HepG2 (cell line): ENCODE data around the gene AKAP10. TPM values are rescaled to one million over a fixed set of nuclear protein-coding genes. Genes with fewer than 3 reads are reported as not detected.

Source experiments
- ATAC-seq: fragments of 200-7000 bp; cut with Tn5 transposase; 3 replicates; pipeline ENCODE4 v1.9.1; 2020; ENCODE audit warnings: mild to moderate bottlenecking, moderate library complexity
- BruUV-seq: library from RNA; stranded (reverse); fragments of 400-500 nt; replicated peaks from 2 replicates; lab custom pipeline; 2021; lab: Mats Ljungman, UMichigan
- CTCF ChIA-PET: fragments of 300-600 bp; formaldehyde crosslinking; extraction: SDS; loops from one replicate; lab custom pipeline; 2021; ENCODE audit warnings: low total read pairs, inconsistent platforms, low intra/inter-chr PET ratio; lab: Yijun Ruan, JAX
- POLR2A ChIA-PET: fragments of 350-600 bp; sonication (Branson Sonifier 250); formaldehyde crosslinking; loops from one replicate; lab custom pipeline; 2020; ENCODE audit warnings: antibody characterized with exemption, inconsistent platforms; lab: Yijun Ruan, JAX
- DNase-seq: peaks from one replicate; pipeline ENCODE4 v3.0.0-alpha.2; 2015; ENCODE audit warnings: low spot score
- FAIRE-seq: peaks from 3 replicates; lab custom pipeline; 2011; peaks lifted over from hg19 to GRCh38; lab: Jason Lieb, UNC
- H2AFZ ChIP-seq: one replicate; pipeline ENCODE4 v1.6.1; 2011; ENCODE audit warnings: low read length, inconsistent platforms
- H3K27ac ChIP-seq: fragments of 300-600 bp; 3 replicates; pipeline ENCODE4 v1.8.0; 2011; ENCODE audit warnings: mixed run types, mild to moderate bottlenecking, mixed read lengths, low read length, inconsistent platforms; ENCODE audit not compliant: insufficient read depth; ENCODE audit errors: extremely low read length
- H3K27me3 ChIP-seq, 2 experiments: fragments of 200-600 bp in 1 of 2; 2 replicates in 1 of 2; 3 replicates in 1 of 2; pipeline versions ENCODE4 v1.6.0 to v1.8.0; 2011; ENCODE audit warnings: low read length in 2 of 2, mild to moderate bottlenecking in 2 of 2, moderate library complexity in 2 of 2, inconsistent platforms in 1 of 2; ENCODE audit not compliant: insufficient read depth in 2 of 2, control insufficient read depth in 1 of 2
- H3K36me3 ChIP-seq, 2 experiments: fragments of 200-600 bp in 1 of 2; replicated peaks in 1 of 2; 2 replicates in 1 of 2; 3 replicates in 1 of 2; pipeline versions ENCODE4 v1.5.1 to v1.8.0; 2011; ENCODE audit warnings: low read length in 2 of 2, inconsistent platforms in 1 of 2; ENCODE audit not compliant: insufficient read depth in 2 of 2, control insufficient read depth in 1 of 2
- H3K4me1 ChIP-seq: 2 replicates; pipeline ENCODE4 v1.5.1; 2012; ENCODE audit warnings: low read length, inconsistent platforms; ENCODE audit not compliant: insufficient read depth
- H3K4me2 ChIP-seq: 2 replicates; pipeline ENCODE4 v1.6.0; 2011; ENCODE audit warnings: low read depth, low read length, inconsistent platforms
- H3K4me3 ChIP-seq, 3 experiments: fragments of 200-600 bp in 1 of 3; sonication (generic), shearing (Covaris generic) in 1 of 3; replicated peaks in 1 of 3; 2 replicates each; pipeline ENCODE4 v1.5.1; 2011 to 2016; ENCODE audit warnings: low read length in 3 of 3, inconsistent platforms in 2 of 3, low read depth in 2 of 3, mild to moderate bottlenecking in 2 of 3, control low read depth in 1 of 3, mixed read lengths in 1 of 3; ENCODE audit not compliant: insufficient read depth in 1 of 3
- H3K79me2 ChIP-seq: one replicate; pipeline ENCODE4 v1.6.1; 2011; ENCODE audit warnings: low read length, inconsistent platforms; ENCODE audit not compliant: insufficient read depth
- H3K9ac ChIP-seq: 2 replicates; pipeline ENCODE4 v1.6.0; 2011; ENCODE audit warnings: mild to moderate bottlenecking, low read depth, low read length, inconsistent platforms; ENCODE audit not compliant: insufficient read depth
- H3K9me3 ChIP-seq: 2 replicates; pipeline ENCODE4 v1.5.1; 2012; ENCODE audit warnings: mild to moderate bottlenecking, low read length
- H4K20me1 ChIP-seq: 2 replicates; pipeline ENCODE4 v1.6.0; 2011; ENCODE audit warnings: inconsistent platforms, mild to moderate bottlenecking, low read length, moderate library complexity; ENCODE audit not compliant: insufficient read depth
- CC2D1A ChIP-seq: sonication (generic); formaldehyde crosslinking; IDR thresholded peaks from 2 replicates; pipeline ENCODE4 v1.8.1; 2023; ENCODE audit warnings: mild to moderate bottlenecking, missing genetic modification reagents
- HHEX ChIP-seq: IDR thresholded peaks from 2 replicates; pipeline ENCODE4 v1.6.1; 2016; ENCODE audit warnings: control low read depth
- JARID2 ChIP-seq: sonication (generic); formaldehyde crosslinking; IDR thresholded peaks from 2 replicates; pipeline ENCODE4 v1.8.1; 2023; ENCODE audit warnings: missing genetic modification reagents, inconsistent platforms; ENCODE audit not compliant: insufficient replicate concordance
- MAZ ChIP-seq, 2 experiments: sonication (generic) in 1 of 2; formaldehyde crosslinking in 1 of 2; IDR thresholded peaks; 2 replicates each; pipeline versions ENCODE4 v1.5.0 to v1.6.1; 2012 to 2020; ENCODE audit warnings: low read depth in 2 of 2, mild to moderate bottlenecking in 2 of 2, borderline replicate concordance in 1 of 2, improper control_type of control experiment in 1 of 2, low read length in 1 of 2, missing genetic modification reagents in 1 of 2, moderate library complexity in 1 of 2
- NFKBIZ ChIP-seq: IDR thresholded peaks from 2 replicates; pipeline ENCODE4 v1.6.1; 2018; ENCODE audit warnings: missing genetic modification reagents, missing compliant biosample characterization
- RBM22 ChIP-seq: fragments of 200-400 bp; formaldehyde crosslinking; optimal IDR thresholded peaks from 2 replicates; pipeline ENCODE3; 2017; ENCODE audit warnings: mild to moderate bottlenecking, low read length, moderate library complexity
- TGIF2 ChIP-seq: IDR thresholded peaks from 2 replicates; pipeline ENCODE4 v1.6.1; 2016; ENCODE audit warnings: control low read depth, missing compliant biosample characterization
- ZNF24 ChIP-seq: fragments of 450-650 bp; IDR thresholded peaks from 2 replicates; pipeline ENCODE4 v1.6.1; 2017; ENCODE audit warnings: antibody characterized with exemption, mild to moderate bottlenecking
- ZNF331 ChIP-seq: sonication (generic); formaldehyde crosslinking; IDR thresholded peaks from 2 replicates; pipeline ENCODE4 v1.4.0; 2020; ENCODE audit warnings: missing genetic modification reagents
- ZNF550 ChIP-seq: sonication (generic); formaldehyde crosslinking; IDR thresholded peaks from 2 replicates; pipeline ENCODE4 v1.4.0; 2020; ENCODE audit warnings: mild to moderate bottlenecking, missing genetic modification reagents, borderline replicate concordance
- ZNF891 ChIP-seq: sonication (generic); formaldehyde crosslinking; IDR thresholded peaks from 2 replicates; pipeline ENCODE4 v1.5.0; 2020; ENCODE audit warnings: mild to moderate bottlenecking, missing genetic modification reagents
- WGBS: methylation state at CpG from one replicate; pipeline ENCODE4 v1.1.6; 2017; ENCODE audit warnings: low lambda C conversion rate; 5-methylcytosine and 5-hydroxymethylcytosine counted together
- in situ Hi-C: cut with HindIII; loops from 2 replicates; pipeline ENCODE4 v1.10.0; 2017; ENCODE audit warnings: low pct_unique_long_range_greater_than_20kb; ENCODE audit not compliant: extremely low pct_ligation_motif_present
- intact Hi-C: fragments of 100-400 bp; cut with micrococcal nuclease; formaldehyde crosslinking; loops from one replicate; pipeline ENCODE4 v1.10.0; 2022; ENCODE audit not compliant: unreplicated experiment
- polyA plus RNA-seq, 8 experiments: library from polyadenylated mRNA; depleted of rRNA in 3 of 8; stranded (reverse) in 7 of 8; unstranded in 1 of 8; fragments of >200 nt; fragmentation: Illumina TruSeq in 4 of 8; extraction: Trizol in 4 of 8; gene quantifications; 2 replicates each; pipeline versions ENCODE4 v1.2.1 to v1.2.3, GENCODE V29; 2011 to 2016; ENCODE audit warnings: low read depth in 4 of 8, missing spikeins in 1 of 8, mixed read lengths in 1 of 8; ENCODE audit not compliant: insufficient read depth in 1 of 8
- total RNA-seq, 5 experiments: library from RNA; depleted of rRNA; stranded (reverse); fragments of >200 nt; fragmentation: Illumina TruSeq; extraction: Trizol; gene quantifications; 2 replicates each; pipeline ENCODE4 v1.2.3, GENCODE V29; 2016; ENCODE audit warnings: low read depth in 1 of 5
- TF ChIP-seq, protein P1 (sequence below): sonication (generic); formaldehyde crosslinking; IDR thresholded peaks from 2 replicates; pipeline ENCODE4 v1.4.0; 2020; ENCODE audit warnings: missing genetic modification reagents

The AKAP10 gene
- total and polyA plus RNA-seq, 2 of the 13 experiments (the other 11 are each of a cell fraction or from before 2014, with no cell fraction given) = 17.6 to 21.7 TPM

DNA sequence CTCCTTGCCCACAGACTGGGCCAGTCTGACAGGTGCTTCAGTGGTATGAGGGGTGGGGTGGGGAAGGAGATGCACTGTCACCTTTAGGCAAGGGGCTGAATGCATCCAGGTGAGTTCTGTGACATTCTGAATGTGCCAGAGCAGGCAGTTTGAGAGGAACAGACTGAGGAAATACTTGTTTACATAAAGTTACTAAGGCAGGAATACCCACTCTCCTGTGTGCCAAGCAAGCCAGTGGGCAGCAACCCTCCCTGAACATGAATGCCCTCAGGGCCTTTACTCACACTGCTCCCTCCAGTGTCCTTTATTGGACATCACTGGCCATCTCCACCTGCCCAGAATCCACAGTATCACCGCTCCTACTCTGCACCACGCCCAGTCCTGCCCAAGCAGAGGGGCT lies 76.8 kb downstream of the AKAP10 start:
- Histone ChIP-seq H2AFZ (no peak overlapping the region), H3K4me1 (peaks cover 15% of the 10 kb centered on the region), H3K4me2 (no peak overlapping the region), H3K36me3 (peaks cover 7 to 13% of the 10 kb centered on the region in 2 experiments), H3K27me3 (no peaks in the 10 kb centered on the region), H3K4me3 (no peak overlapping the region), H3K9me3 (no peaks in the 10 kb centered on the region), H3K27ac (no peak overlapping the region), H3K79me2 (no peaks in the 10 kb centered on the region), H4K20me1 (no peaks in the 10 kb centered on the region), H3K9ac (no peak overlapping the region)
- DNase-seq = no peak
- CTCF ChIA-PET = no interaction called here
- no peak for TF ChIP-seq HHEX (CRISPR knock-in tag)
- TF ChIP-seq JARID2 (CRISPR knock-in tag) = no peak
- TF ChIP-seq TGIF2 (CRISPR knock-in tag) = no peak
- no peak for TF ChIP-seq CC2D1A (CRISPR knock-in tag)
- peak; percentile 61 for TF ChIP-seq RBM22
- TF ChIP-seq ZNF550 (CRISPR knock-in tag) = no peak
- no peak for TF ChIP-seq NFKBIZ (CRISPR knock-in tag)
- peak; percentile 20; the same call in 2 of the 3 replicates for ATAC-seq
- 100% methylated on average over 2 of the region's 2 CpGs for WGBS
- no peak for FAIRE-seq
- intact Hi-C loops (no loop called here), in situ Hi-C loops (no loop called here)
- POLR2A ChIA-PET = no interaction called here
- no TSS peak for BruUV-seq

DNA sequence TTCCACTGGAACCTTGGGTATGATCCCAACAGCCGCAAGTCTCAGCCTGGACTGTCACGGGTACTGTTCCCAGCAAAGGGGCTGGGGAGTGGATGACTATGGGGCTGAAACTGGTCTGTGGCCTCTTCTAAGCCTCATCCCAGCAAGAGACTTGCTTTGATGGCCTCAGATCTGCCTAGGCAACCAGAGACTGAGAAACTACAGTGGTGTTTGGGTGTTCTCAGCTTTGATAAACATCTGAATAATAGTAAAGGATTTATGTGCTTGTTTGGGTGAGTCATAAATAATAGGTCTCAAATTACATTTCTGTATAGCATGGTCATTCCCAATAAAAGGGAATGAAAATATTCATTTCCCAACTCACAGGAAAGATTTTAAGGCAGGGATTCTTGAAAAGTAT lies 79.7 kb downstream of the AKAP10 start:
- Histone ChIP-seq H4K20me1 (no peaks in the 10 kb centered on the region), H3K36me3 (no peaks in the 10 kb centered on the region; a peak in 1 of 5 replicates), H3K27ac (no peak overlapping the region), H3K79me2 (no peaks in the 10 kb centered on the region), H3K9me3 (no peaks in the 10 kb centered on the region), H3K27me3 (no peaks in the 10 kb centered on the region), H3K4me3 (no peak overlapping the region), H3K4me2 (no peak overlapping the region), H3K9ac (no peak overlapping the region), H2AFZ (no peak overlapping the region), H3K4me1 (no peaks in the 10 kb centered on the region)
- DNase-seq = no peak
- WGBS = 100% methylated on average over 1 of the region's 2 CpGs
- ATAC-seq = peak; percentile 20
- no peak for FAIRE-seq
- in situ Hi-C loops = no loop called here
- ChIA-PET POLR2A (no interaction called here), CTCF (no interaction called here)
- intact Hi-C loops = no loop called here
- no TSS peak for BruUV-seq
- TF ChIP-seq ZNF331 (no peak), MAZ (IDR thresholded peaks at IDR 0.05; ENCODE audit: borderline replicate concordance, low read depth, low read length) (no peak), MAZ (CRISPR knock-in tag; IDR thresholded peaks at IDR 0.05; ENCODE audit: low read depth) (no peak), ZNF891 (CRISPR knock-in tag) (no peak), ZNF24 (no peak)
- TF ChIP-seq, protein P1, sequence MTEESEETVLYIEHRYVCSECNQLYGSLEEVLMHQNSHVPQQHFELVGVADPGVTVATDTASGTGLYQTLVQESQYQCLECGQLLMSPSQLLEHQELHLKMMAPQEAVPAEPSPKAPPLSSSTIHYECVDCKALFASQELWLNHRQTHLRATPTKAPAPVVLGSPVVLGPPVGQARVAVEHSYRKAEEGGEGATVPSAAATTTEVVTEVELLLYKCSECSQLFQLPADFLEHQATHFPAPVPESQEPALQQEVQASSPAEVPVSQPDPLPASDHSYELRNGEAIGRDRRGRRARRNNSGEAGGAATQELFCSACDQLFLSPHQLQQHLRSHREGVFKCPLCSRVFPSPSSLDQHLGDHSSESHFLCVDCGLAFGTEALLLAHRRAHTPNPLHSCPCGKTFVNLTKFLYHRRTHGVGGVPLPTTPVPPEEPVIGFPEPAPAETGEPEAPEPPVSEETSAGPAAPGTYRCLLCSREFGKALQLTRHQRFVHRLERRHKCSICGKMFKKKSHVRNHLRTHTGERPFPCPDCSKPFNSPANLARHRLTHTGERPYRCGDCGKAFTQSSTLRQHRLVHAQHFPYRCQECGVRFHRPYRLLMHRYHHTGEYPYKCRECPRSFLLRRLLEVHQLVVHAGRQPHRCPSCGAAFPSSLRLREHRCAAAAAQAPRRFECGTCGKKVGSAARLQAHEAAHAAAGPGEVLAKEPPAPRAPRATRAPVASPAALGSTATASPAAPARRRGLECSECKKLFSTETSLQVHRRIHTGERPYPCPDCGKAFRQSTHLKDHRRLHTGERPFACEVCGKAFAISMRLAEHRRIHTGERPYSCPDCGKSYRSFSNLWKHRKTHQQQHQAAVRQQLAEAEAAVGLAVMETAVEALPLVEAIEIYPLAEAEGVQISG = no peak
